ENCODE results near the gene CERS6.

- TF ChIP-seq CTCF (IDR thresholded peaks at IDR 0.05 in 8 of 11, conservative IDR thresholded peaks at IDR 0.05 in 3 of 11) (no peak), POLR2AphosphoS5 (IDR thresholded peaks at IDR 0.05) (no peak)
Measured at GRCh38 chr2:168565112-168565511, 109.0 kb downstream of the CERS6 start.

Measured in spleen (tissue), 7 donors.